Measurements from ENCODE around the gene CTBP1.

Gene CTBP1

DNA sequence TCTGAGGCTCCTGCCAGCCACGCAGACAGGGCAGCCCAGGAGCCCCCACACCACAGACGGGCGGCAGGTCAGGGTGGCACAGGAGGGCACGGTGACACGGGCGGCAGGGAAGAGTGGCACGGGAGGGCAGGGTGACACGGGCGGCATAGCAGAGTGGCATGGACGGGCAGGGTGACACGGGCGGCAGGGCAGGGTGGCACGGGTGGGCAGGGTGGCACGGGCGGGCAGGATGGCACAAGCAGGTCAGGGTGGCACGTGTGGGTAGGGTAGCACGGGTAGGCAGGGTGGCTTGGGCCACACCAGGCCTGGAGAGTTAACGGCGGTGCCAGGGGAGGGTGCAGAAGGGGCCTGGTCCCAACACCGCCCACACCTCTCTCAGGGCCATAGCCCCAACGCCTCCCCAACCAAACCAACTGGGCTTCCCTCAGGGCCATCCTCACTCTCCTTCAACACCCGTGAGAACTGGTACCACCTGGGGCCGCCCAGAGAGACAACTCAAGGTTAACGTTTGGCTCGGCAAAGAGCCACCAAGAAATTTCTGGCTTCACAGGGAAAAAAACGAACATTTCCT lies 3.4 kb downstream of the CTBP1 start:
- DNase-seq (ENCODE audit: low read depth): no peak
- TF ChIP-seq, protein P1, sequence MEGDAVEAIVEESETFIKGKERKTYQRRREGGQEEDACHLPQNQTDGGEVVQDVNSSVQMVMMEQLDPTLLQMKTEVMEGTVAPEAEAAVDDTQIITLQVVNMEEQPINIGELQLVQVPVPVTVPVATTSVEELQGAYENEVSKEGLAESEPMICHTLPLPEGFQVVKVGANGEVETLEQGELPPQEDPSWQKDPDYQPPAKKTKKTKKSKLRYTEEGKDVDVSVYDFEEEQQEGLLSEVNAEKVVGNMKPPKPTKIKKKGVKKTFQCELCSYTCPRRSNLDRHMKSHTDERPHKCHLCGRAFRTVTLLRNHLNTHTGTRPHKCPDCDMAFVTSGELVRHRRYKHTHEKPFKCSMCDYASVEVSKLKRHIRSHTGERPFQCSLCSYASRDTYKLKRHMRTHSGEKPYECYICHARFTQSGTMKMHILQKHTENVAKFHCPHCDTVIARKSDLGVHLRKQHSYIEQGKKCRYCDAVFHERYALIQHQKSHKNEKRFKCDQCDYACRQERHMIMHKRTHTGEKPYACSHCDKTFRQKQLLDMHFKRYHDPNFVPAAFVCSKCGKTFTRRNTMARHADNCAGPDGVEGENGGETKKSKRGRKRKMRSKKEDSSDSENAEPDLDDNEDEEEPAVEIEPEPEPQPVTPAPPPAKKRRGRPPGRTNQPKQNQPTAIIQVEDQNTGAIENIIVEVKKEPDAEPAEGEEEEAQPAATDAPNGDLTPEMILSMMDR (IDR thresholded peaks at IDR 0.05; ENCODE audit: insufficient read depth, low read depth, low read length, missing control alignments): no peak
- H3K4me3 ChIP-seq (ENCODE audit: low read length): no peak overlapping the region

DNA sequence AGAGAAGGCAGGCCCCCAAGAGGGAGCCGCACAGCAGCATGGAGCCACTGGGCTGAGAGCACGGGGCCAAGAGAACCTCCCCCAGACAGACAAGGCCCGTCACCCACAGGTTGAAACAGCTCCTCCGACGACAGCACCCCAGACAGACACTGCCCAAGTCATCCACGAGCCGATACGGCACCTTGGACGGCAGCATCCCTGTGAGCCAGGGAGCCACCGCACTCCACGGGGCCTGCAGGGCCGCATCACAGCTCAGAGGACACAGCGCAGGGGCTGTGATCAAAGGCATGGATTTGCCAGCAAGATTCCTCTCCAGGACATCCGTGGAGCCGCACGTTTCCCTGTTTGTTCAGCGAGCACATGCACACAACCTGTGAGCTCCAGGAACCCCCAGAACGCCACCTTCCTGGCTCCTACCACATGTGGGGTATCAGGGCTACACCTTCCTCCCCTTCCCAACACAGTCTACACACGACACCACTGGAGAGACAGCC lies 3.9 kb downstream of the CTBP1 start:
- TF ChIP-seq, protein P1 (IDR thresholded peaks at IDR 0.05; ENCODE audit: insufficient read depth, low read depth, low read length, missing control alignments): no peak
- no peak for DNase-seq (ENCODE audit: low read depth)
- H3K4me3 ChIP-seq (ENCODE audit: low read length): no peak overlapping the region

DNA sequence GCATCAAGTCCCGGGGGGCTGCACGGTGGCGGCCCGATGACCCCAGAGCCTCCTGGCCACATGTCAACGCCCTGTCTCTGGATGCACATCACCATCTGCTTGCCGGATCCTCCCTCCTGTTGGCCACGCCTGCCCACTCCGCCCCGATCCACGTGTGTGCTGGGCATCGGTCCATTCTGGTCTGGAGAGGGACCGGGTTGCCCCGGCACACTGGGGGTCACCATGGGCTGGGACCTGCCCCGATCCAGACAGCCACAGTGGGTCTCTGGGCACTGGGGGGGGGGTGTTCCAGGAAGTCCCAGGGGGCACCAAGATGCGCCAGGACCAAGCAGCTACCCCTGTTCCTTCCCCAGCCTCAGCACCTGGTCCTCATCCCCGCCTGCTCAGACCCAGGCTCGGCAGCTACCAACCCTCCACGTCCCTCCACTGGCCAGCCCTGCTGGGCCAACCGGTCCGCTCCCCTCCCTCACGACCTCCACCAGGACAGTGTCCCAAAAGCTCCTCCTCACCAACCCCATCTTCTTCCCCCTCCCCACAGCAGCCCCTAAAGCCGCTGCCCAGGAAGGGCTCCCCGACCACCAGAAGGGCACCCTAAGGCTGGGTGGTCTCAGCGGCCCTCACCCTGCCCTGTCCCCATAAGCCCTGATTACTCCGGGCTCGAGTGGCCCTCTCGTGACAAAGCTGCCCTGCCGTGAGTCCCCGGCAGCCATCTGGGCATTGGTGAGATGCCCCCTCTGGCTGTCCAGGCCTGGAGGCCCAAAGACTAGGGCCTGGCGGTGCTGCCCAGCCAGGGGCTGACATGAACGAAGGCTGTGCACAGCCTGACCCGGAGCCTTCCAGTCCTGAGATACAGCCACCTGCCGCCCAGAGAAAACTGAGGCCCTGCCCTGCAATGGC lies 4.6 kb downstream of the CTBP1 start:
- no peak overlapping the region for H3K4me3 ChIP-seq (ENCODE audit: low read length)
- DNase-seq (ENCODE audit: low read depth): no peak
- TF ChIP-seq, protein P1 (IDR thresholded peaks at IDR 0.05; ENCODE audit: insufficient read depth, low read depth, low read length, missing control alignments): no peak

DNA sequence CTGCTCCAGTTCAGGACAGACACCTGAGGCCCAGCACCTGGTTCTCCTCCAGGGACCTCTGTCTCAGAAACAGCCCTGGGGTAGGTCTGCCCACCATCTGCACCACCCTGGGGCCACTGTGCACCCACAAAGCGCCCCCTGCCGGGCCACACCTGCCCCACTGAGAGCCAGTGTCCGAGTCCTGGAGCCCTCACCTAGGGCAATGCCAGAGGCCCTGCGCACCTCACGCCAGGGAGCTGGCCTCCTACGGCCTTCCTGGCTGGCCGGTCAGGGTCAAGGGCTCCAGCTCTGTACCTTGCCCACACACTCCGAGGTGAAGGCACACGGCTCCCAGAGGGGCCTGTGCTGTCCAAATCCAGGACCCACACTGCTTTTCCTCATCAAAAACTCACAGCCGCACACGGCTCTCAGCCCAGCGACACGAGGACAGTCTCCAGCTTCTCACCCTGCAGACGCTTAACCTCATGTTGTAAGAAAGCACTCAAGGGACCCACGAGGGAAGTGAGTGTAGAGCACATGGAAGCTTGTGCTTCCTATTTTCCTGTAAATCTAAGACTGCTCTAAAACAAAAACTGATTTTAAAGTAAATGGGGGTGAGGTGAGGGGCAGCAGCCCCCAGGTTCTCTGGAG lies 5.4 kb downstream of the CTBP1 start:
- TF ChIP-seq, protein P1 (IDR thresholded peaks at IDR 0.05; ENCODE audit: insufficient read depth, low read depth, low read length, missing control alignments): no peak
- no peak for DNase-seq (ENCODE audit: low read depth)
- no peak overlapping the region for H3K4me3 ChIP-seq (ENCODE audit: low read length)

DNA sequence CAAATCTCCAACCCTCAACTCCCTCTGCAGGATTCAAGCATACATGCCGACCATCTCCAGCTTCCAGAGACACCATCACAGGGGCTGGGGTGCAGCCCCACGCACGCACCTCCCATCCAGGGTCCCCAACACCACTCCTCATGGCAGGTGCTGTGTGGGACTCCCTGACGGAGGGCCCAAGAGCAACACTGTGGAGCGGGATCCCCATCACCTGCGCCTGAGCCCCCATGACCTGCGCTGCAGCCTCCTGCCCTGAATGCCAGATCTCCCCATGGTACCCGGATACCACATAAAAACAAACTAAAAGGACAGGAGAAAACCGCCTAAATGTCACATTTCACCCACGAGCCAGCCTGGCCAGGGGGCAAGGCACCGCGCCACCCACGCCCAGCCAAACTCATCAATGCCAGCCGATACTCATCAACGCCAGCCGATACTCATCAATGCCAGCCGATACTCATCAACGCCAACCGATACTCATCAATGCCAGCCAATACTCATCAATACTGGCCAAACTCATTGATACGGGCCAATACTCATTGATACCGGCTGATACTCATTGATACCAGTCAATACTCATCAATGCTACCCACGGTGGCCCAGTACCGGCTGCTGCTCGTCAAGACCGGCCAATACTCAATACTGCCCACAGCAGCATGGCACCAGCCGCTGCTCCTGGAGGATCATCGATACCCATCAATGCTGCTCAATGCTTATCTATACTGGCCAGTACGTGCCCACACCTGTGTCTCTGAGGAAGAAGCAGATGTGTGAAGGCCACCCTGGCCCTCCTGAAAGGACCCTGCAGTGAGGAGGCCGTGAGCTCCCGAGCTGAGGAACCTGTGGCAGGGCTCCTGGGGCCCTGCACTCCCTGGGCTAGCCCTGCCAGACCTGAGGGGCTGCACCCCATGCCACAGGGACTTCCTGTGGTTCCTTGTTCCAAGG lies 6.2 kb downstream of the CTBP1 start:
- DNase-seq (ENCODE audit: low read depth): no peak

More for the DNA sequence above, 6.2 kb downstream of the CTBP1 start:
- TF ChIP-seq, protein P1 (IDR thresholded peaks at IDR 0.05; ENCODE audit: insufficient read depth, low read depth, low read length, missing control alignments): no peak
- H3K4me3 ChIP-seq (ENCODE audit: low read length): no peak overlapping the region

Measured in epithelial cell of esophagus (primary cell).